Measurements from ENCODE around the gene FAM186B.
"Not testable (repeated sequence)": the region's sequence is repeated elsewhere in the genome, so short reads cannot be mapped to it uniquely, and the experiment has no call there.

The FAM186B gene

GRCh38 chr12:49622501-49623141, 17.2 kb upstream of the FAM186B start:
- peak overlapping the region; percentile 74 for H3K9ac ChIP-seq (ENCODE audit: low read length)
- H3K36me3 ChIP-seq (ENCODE audit: control insufficient read depth, insufficient read depth, low read length), result no peaks in the 10 kb centered on the region
- peaks cover 12% of the 10 kb centered on the region; the same call in 1 of the 2 replicates for H3K4me1 ChIP-seq (ENCODE audit: control insufficient read depth, insufficient read depth, low read length)
- peak overlapping the region; percentile 77; the same call in 1 of the 2 replicates for H3K27ac ChIP-seq (ENCODE audit: low read depth, low read length)
- no peaks in the 10 kb centered on the region for H3K27me3 ChIP-seq (ENCODE audit: control insufficient read depth, insufficient read depth, low read length)
- H3K9me3 ChIP-seq (ENCODE audit: control insufficient read depth, insufficient read depth, low read depth, low read length), result no peaks in the 10 kb centered on the region
- peak overlapping the region; percentile 94 for H3K4me3 ChIP-seq (ENCODE audit: low read depth, low read length)

GRCh38 chr12:49621651-49622500, 16.4 kb upstream of the FAM186B start:
- Histone ChIP-seq H3K27ac (ENCODE audit: low read depth, low read length) (no peak overlapping the region), H3K27me3 (ENCODE audit: control insufficient read depth, insufficient read depth, low read length) (no peaks in the 10 kb centered on the region), H3K9me3 (ENCODE audit: control insufficient read depth, insufficient read depth, low read depth, low read length) (no peaks in the 10 kb centered on the region), H3K4me3 (ENCODE audit: low read depth, low read length) (peak overlapping the region; percentile 94), H3K9ac (ENCODE audit: low read length) (no peak overlapping the region), H3K36me3 (ENCODE audit: control insufficient read depth, insufficient read depth, low read length) (no peaks in the 10 kb centered on the region), H3K4me1 (ENCODE audit: control insufficient read depth, insufficient read depth, low read length) (peaks cover 15% of the 10 kb centered on the region)

- no peak overlapping the region for H3K27ac ChIP-seq (ENCODE audit: low read depth, low read length)
- peaks cover 16% of the 10 kb centered on the region for H3K4me1 ChIP-seq (ENCODE audit: control insufficient read depth, insufficient read depth, low read length)
- H3K4me3 ChIP-seq (ENCODE audit: low read depth, low read length), result no peak overlapping the region
- H3K9me3 ChIP-seq (ENCODE audit: control insufficient read depth, insufficient read depth, low read depth, low read length), result no peaks in the 10 kb centered on the region
- H3K27me3 ChIP-seq (ENCODE audit: control insufficient read depth, insufficient read depth, low read length), result no peaks in the 10 kb centered on the region
- H3K36me3 ChIP-seq (ENCODE audit: control insufficient read depth, insufficient read depth, low read length), result no peaks in the 10 kb centered on the region
- H3K9ac ChIP-seq (ENCODE audit: low read length), result no peak overlapping the region
Measured at GRCh38 chr12:49619286-49619685, 13.8 kb upstream of the FAM186B start.

GRCh38 chr12:49618576-49618975, 13.1 kb upstream of the FAM186B start:
- H3K9ac ChIP-seq (ENCODE audit: low read length), result no peak overlapping the region
- no peaks in the 10 kb centered on the region for H3K27me3 ChIP-seq (ENCODE audit: control insufficient read depth, insufficient read depth, low read length)
- H3K9me3 ChIP-seq (ENCODE audit: control insufficient read depth, insufficient read depth, low read depth, low read length), result no peaks in the 10 kb centered on the region
- peaks cover 16% of the 10 kb centered on the region for H3K4me1 ChIP-seq (ENCODE audit: control insufficient read depth, insufficient read depth, low read length)
- H3K36me3 ChIP-seq (ENCODE audit: control insufficient read depth, insufficient read depth, low read length), result no peaks in the 10 kb centered on the region
- no peak overlapping the region for H3K27ac ChIP-seq (ENCODE audit: low read depth, low read length)
- H3K4me3 ChIP-seq (ENCODE audit: low read depth, low read length), result no peak overlapping the region

- Histone ChIP-seq H3K9ac (ENCODE audit: low read length) (no peak overlapping the region), H3K27ac (ENCODE audit: low read depth, low read length) (no peak overlapping the region), H3K27me3 (ENCODE audit: control insufficient read depth, insufficient read depth, low read length) (no peaks in the 10 kb centered on the region), H3K4me1 (ENCODE audit: control insufficient read depth, insufficient read depth, low read length) (peaks cover 14% of the 10 kb centered on the region), H3K9me3 (ENCODE audit: control insufficient read depth, insufficient read depth, low read depth, low read length) (no peaks in the 10 kb centered on the region), H3K4me3 (ENCODE audit: low read depth, low read length) (no peak overlapping the region), H3K36me3 (ENCODE audit: control insufficient read depth, insufficient read depth, low read length) (no peaks in the 10 kb centered on the region)
Measured at GRCh38 chr12:49616533-49617219, 11.2 kb upstream of the FAM186B start.

GRCh38 chr12:49615725-49616124, 10.3 kb upstream of the FAM186B start:
- Histone ChIP-seq H3K27ac (ENCODE audit: low read depth, low read length) (no peak overlapping the region), H3K9me3 (ENCODE audit: control insufficient read depth, insufficient read depth, low read depth, low read length) (no peaks in the 10 kb centered on the region), H3K4me1 (ENCODE audit: control insufficient read depth, insufficient read depth, low read length) (peaks cover 11% of the 10 kb centered on the region), H3K4me3 (ENCODE audit: low read depth, low read length) (no peak overlapping the region), H3K9ac (ENCODE audit: low read length) (no peak overlapping the region), H3K36me3 (ENCODE audit: control insufficient read depth, insufficient read depth, low read length) (no peaks in the 10 kb centered on the region), H3K27me3 (ENCODE audit: control insufficient read depth, insufficient read depth, low read length) (no peaks in the 10 kb centered on the region)

- Histone ChIP-seq H3K9me3 (ENCODE audit: control insufficient read depth, insufficient read depth, low read depth, low read length) (no peaks in the 10 kb centered on the region), H3K9ac (ENCODE audit: low read length) (no peak overlapping the region), H3K4me1 (ENCODE audit: control insufficient read depth, insufficient read depth, low read length) (peaks cover 4% of the 10 kb centered on the region), H3K36me3 (ENCODE audit: control insufficient read depth, insufficient read depth, low read length) (no peaks in the 10 kb centered on the region), H3K27me3 (ENCODE audit: control insufficient read depth, insufficient read depth, low read length) (no peaks in the 10 kb centered on the region), H3K27ac (ENCODE audit: low read depth, low read length) (no peak overlapping the region), H3K4me3 (ENCODE audit: low read depth, low read length) (no peak overlapping the region)
Measured at GRCh38 chr12:49612210-49612609, 6.8 kb upstream of the FAM186B start.

- not testable (repeated sequence) for H3K27me3 ChIP-seq (ENCODE audit: control insufficient read depth, insufficient read depth, low read length); H3K4me1 ChIP-seq (ENCODE audit: control insufficient read depth, insufficient read depth, low read length); H3K36me3 ChIP-seq (ENCODE audit: control insufficient read depth, insufficient read depth, low read length); H3K4me3 ChIP-seq (ENCODE audit: low read depth, low read length); H3K9ac ChIP-seq (ENCODE audit: low read length); H3K9me3 ChIP-seq (ENCODE audit: control insufficient read depth, insufficient read depth, low read depth, low read length); H3K27ac ChIP-seq (ENCODE audit: low read depth, low read length)
Measured at GRCh38 chr12:49610785-49611184, 5.3 kb upstream of the FAM186B start.

GRCh38 chr12:49609875-49610154, 4.4 kb upstream of the FAM186B start:
- H3K9me3 ChIP-seq (ENCODE audit: control insufficient read depth, insufficient read depth, low read depth, low read length), result no peaks in the 10 kb centered on the region
- no peaks in the 10 kb centered on the region for H3K27me3 ChIP-seq (ENCODE audit: control insufficient read depth, insufficient read depth, low read length)
- H3K4me3 ChIP-seq (ENCODE audit: low read depth, low read length), result no peak overlapping the region
- H3K4me1 ChIP-seq (ENCODE audit: control insufficient read depth, insufficient read depth, low read length), result peaks cover 4% of the 10 kb centered on the region; the same call in 1 of the 2 replicates
- no peak overlapping the region for H3K27ac ChIP-seq (ENCODE audit: low read depth, low read length)
- H3K9ac ChIP-seq (ENCODE audit: low read length), result no peak overlapping the region
- H3K36me3 ChIP-seq (ENCODE audit: control insufficient read depth, insufficient read depth, low read length), result no peaks in the 10 kb centered on the region

GRCh38 chr12:49609059-49609874, 3.8 kb upstream of the FAM186B start:
- no peak overlapping the region for H3K9ac ChIP-seq (ENCODE audit: low read length)
- no peaks in the 10 kb centered on the region for H3K27me3 ChIP-seq (ENCODE audit: control insufficient read depth, insufficient read depth, low read length)
- H3K9me3 ChIP-seq (ENCODE audit: control insufficient read depth, insufficient read depth, low read depth, low read length), result no peaks in the 10 kb centered on the region
- peaks cover 5% of the 10 kb centered on the region; the same call in 1 of the 2 replicates for H3K4me1 ChIP-seq (ENCODE audit: control insufficient read depth, insufficient read depth, low read length)
- no peak overlapping the region for H3K4me3 ChIP-seq (ENCODE audit: low read depth, low read length)
- H3K36me3 ChIP-seq (ENCODE audit: control insufficient read depth, insufficient read depth, low read length), result no peaks in the 10 kb centered on the region
- H3K27ac ChIP-seq (ENCODE audit: low read depth, low read length), result no peak overlapping the region

Measured in HUES6 (cell line).